Hepatocyte (in vitro differentiated cells): ENCODE results near the gene TRIM22. TPM values are rescaled to one million over a fixed set of nuclear protein-coding genes. Genes with fewer than 3 reads are reported as not detected.

Experiments used
- DNase-seq: peaks from one replicate; pipeline ENCODE4 v3.0.0-alpha.2; 2016; ENCODE audit warnings: low spot score
- H2AFZ ChIP-seq: fragments of 200-600 bp; sonication (generic); 2 replicates; pipeline ENCODE4 v1.6.0; 2016; ENCODE audit warnings: antibody characterized with exemption, mild to moderate bottlenecking
- H3K27ac ChIP-seq: fragments of 200-600 bp; sonication (generic); 2 replicates; pipeline ENCODE4 v1.5.1; 2016; ENCODE audit warnings: mild to moderate bottlenecking
- H3K27me3 ChIP-seq: fragments of 200-600 bp; sonication (generic); 2 replicates; pipeline ENCODE4 v1.6.1; 2016
- H3K36me3 ChIP-seq: fragments of 200-600 bp; sonication (generic); replicated peaks from 2 replicates; pipeline ENCODE4 v1.5.1; 2016; ENCODE audit warnings: low read depth; ENCODE audit not compliant: insufficient read depth
- H3K4me1 ChIP-seq: fragments of 200-600 bp; sonication (generic); 2 replicates; pipeline ENCODE4 v1.5.1; 2016; ENCODE audit warnings: mild to moderate bottlenecking, moderate library complexity; ENCODE audit not compliant: insufficient read depth
- H3K4me2 ChIP-seq: fragments of 200-600 bp; sonication (generic); 2 replicates; pipeline ENCODE4 v1.6.0; 2016
- H3K4me3 ChIP-seq: fragments of 200-600 bp; sonication (generic); 2 replicates; pipeline ENCODE4 v1.5.1; 2016; ENCODE audit warnings: mild to moderate bottlenecking
- H3K79me2 ChIP-seq: fragments of 200-600 bp; sonication (generic); 2 replicates; pipeline ENCODE4 v1.6.0; 2017; ENCODE audit warnings: mild to moderate bottlenecking
- H3K9me2 ChIP-seq: fragments of 200-600 bp; sonication (generic); replicated peaks from 2 replicates; pipeline ENCODE4 v1.6.0; 2017; ENCODE audit warnings: mild to moderate bottlenecking; ENCODE audit not compliant: insufficient read depth
- H3K9me3 ChIP-seq: fragments of 200-600 bp; sonication (generic); 2 replicates; pipeline ENCODE4 v1.5.1; 2016; ENCODE audit warnings: low read depth, mild to moderate bottlenecking
- H4K20me1 ChIP-seq: fragments of 200-600 bp; sonication (generic); 2 replicates; pipeline ENCODE4 v1.6.0; 2016; ENCODE audit warnings: mild to moderate bottlenecking; ENCODE audit not compliant: insufficient read depth, poor library complexity, severe bottlenecking
- CTCF ChIP-seq: fragments of 200-600 bp; sonication (generic); IDR thresholded peaks from 2 replicates; pipeline ENCODE4 v1.5.1; 2016; ENCODE audit warnings: antibody characterized with exemption, mild to moderate bottlenecking; ENCODE audit not compliant: poor library complexity
- EZH2 ChIP-seq: fragments of 200-600 bp; sonication (generic); IDR thresholded peaks from 2 replicates; pipeline ENCODE4 v1.6.1; 2016; ENCODE audit warnings: antibody characterized with exemption, mild to moderate bottlenecking, borderline replicate concordance
- EZH2phosphoT487 ChIP-seq: fragments of 200-600 bp; sonication (generic); IDR thresholded peaks from one replicate; pipeline ENCODE4 v1.6.1; 2018; ENCODE audit warnings: antibody characterized with exemption, mild to moderate bottlenecking, low read depth, moderate library complexity; ENCODE audit not compliant: unreplicated experiment, severe bottlenecking
- WGBS: methylation state at CpG from one replicate; pipeline ENCODE4 v1.1.6; 2016; ENCODE audit warnings: low lambda C conversion rate; ENCODE audit errors: missing lambda C conversion rate; 5-methylcytosine and 5-hydroxymethylcytosine counted together
- polyA plus RNA-seq: library from polyadenylated mRNA; unstranded; fragments of >200 nt; fragmentation: Nextera tagmentation; extraction: Ambion mirVana; gene quantifications from 2 replicates; pipeline ENCODE4 v1.2.1, GENCODE V29; 2016
- total RNA-seq: library from RNA; depleted of rRNA; stranded (reverse); fragments of >200 nt; gene quantifications from 2 replicates; pipeline ENCODE4 v1.2.3, GENCODE V29; 2014

TRIM22 gene
- total and polyA plus RNA-seq, 2 experiments from 2014 or later, result 9.3 to 15.4 TPM

DNA sequence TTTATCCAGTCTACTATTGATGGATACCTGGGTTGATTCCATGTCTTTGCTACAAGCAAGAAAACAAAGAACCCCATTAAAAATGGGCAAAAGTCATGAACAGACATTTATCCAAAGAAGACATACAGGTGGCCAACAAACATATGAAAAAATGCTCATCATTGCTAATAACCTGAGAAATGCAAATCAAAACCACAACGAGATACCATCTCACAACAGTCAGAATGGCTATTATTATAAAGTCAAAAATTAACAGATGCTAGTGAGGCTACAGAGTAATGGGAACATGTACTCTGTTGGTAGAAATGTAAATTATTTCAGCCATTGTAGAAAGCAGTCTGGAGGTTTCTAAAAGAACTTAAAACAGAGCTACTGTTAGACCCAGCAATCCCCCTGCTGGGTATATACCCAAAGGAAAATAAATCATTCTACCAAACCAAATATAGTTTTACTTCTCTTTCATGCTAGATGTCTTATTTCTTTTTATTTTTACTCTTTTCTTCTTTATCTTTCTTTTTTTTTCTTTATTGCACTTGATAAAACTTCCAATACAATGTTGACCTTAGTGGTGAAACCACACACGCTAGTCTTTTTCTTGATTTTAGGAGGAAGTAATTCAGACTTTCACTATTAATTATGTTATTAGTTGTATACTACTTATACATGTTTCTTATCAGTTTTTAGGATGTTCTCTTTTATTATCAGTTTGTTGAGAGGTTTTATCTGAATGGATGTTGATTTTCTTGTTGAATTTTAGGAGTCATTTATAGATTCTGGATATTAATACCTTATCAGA, 14.3 kb downstream of the TRIM22 start:
- WGBS, result 96% methylated on average over 2 of the region's 2 CpGs

DNA sequence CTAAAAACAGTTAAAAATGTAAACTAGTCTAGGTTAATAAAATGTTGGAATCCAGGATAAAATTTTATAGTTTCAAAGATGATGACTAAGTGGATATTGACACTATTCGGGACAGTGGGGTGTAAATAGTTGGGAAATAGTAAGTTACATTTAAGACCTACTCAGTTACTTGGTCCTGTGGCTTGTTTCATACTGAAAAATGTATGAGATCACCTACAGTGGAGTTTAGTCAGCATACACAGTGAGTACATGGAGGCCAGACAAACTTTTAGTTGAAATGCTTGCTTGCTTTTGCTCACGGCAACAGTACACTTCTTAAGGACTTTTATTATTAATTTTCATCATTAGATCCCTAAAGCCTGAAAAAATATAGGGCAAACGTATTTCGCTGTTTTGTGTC, 16.1 kb downstream of the TRIM22 start:
- no peak overlapping the region for H3K27ac ChIP-seq
- no peaks in the 10 kb centered on the region for H4K20me1 ChIP-seq
- no peaks in the 10 kb centered on the region for H3K9me3 ChIP-seq
- no peak overlapping the region for H3K4me2 ChIP-seq
- 94% methylated on average over 4 of the region's 4 CpGs for WGBS
- H2AFZ ChIP-seq, result no peak overlapping the region
- no peaks in the 10 kb centered on the region for H3K79me2 ChIP-seq
- TF ChIP-seq EZH2 (no peak), EZH2phosphoT487 (no peak), CTCF (no peak)
- no peak overlapping the region for H3K4me3 ChIP-seq
- no peaks in the 10 kb centered on the region for H3K27me3 ChIP-seq
- no peak for DNase-seq
- H3K4me1 ChIP-seq, result no peaks in the 10 kb centered on the region
- no peaks in the 10 kb centered on the region for H3K36me3 ChIP-seq
- no peaks in the 10 kb centered on the region for H3K9me2 ChIP-seq

More for the DNA sequence above, 14.3 kb downstream of the TRIM22 start:
- Histone ChIP-seq H3K36me3 (no peaks in the 10 kb centered on the region), H3K27ac (no peak overlapping the region), H3K27me3 (no peaks in the 10 kb centered on the region), H4K20me1 (no peaks in the 10 kb centered on the region), H2AFZ (no peak overlapping the region), H3K4me3 (no peak overlapping the region), H3K4me1 (no peaks in the 10 kb centered on the region), H3K79me2 (no peaks in the 10 kb centered on the region), H3K9me3 (no peaks in the 10 kb centered on the region), H3K4me2 (no peak overlapping the region), H3K9me2 (no peaks in the 10 kb centered on the region)
- no peak for DNase-seq
- no peak for TF ChIP-seq CTCF
- TF ChIP-seq EZH2phosphoT487, result no peak
- no peak for TF ChIP-seq EZH2

GRCh38 chr11:5712507-5712906, 22.9 kb downstream of the TRIM22 start:
- TF ChIP-seq CTCF (peak; percentile 32), EZH2 (no peak)
- Histone ChIP-seq H2AFZ (no peak overlapping the region), H4K20me1 (no peaks in the 10 kb centered on the region), H3K4me3 (no peak overlapping the region), H3K27me3 (no peaks in the 10 kb centered on the region), H3K79me2 (no peaks in the 10 kb centered on the region), H3K27ac (no peak overlapping the region), H3K36me3 (no peaks in the 10 kb centered on the region), H3K4me1 (no peaks in the 10 kb centered on the region), H3K9me2 (no peaks in the 10 kb centered on the region), H3K4me2 (no peak overlapping the region), H3K9me3 (no peaks in the 10 kb centered on the region)
- no peak for DNase-seq
- 85% methylated on average over 1 of the region's 1 CpG for whole genome bisulfite sequencing
